PC-3 (cell line): Measurements from ENCODE around the gene HDLBP.

Source experiments
- CTCF ChIP-seq: fragments of 300-600 bp; sonication (generic); conservative IDR thresholded peaks from 2 replicates; pipeline ENCODE4 v1.5.1; 2017; ENCODE audit warnings: antibody characterized with exemption, low read depth, mild to moderate bottlenecking, low read length
- EZH2 ChIP-seq: fragments of 300-600 bp; sonication (generic); IDR thresholded peaks from one replicate; pipeline ENCODE4 v1.6.1; 2017; ENCODE audit warnings: antibody characterized with exemption, mild to moderate bottlenecking, low read length; ENCODE audit not compliant: unreplicated experiment

DNA sequence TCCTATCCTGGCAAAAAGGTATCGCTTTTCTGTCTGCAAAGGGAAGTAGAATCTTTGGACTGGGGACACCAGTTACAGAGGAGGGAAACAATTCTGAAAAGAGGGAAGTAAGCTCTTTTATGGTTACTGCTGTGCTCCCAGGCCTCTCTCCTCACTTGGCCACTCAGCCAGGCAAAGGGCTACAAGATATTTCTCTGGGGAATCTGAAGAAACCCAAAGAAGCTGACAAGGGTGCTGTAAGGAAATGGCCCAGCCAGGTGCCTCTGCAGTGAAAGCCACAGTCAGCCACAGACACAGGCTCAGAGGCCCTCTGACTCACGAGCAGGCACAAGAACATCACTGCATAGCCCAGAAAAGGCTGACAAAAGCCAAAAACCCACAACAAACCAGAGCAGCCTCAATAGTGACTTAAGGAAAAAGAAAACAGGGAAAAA lies 5.8 kb downstream of the HDLBP start:
- TF ChIP-seq EZH2 = no peak
- TF ChIP-seq CTCF = no peak
